HG02840 (cell line): Measurements from ENCODE around the gene IFT25.
"Not testable (repeated sequence)": the region's sequence is repeated elsewhere in the genome, so short reads cannot be mapped to it uniquely, and the experiment has no call there.

Experiments
- ATAC-seq: cut with Tn5 transposase; IDR thresholded peaks from one replicate; pipeline ENCODE4 v1.9.1; 2021; ENCODE audit warnings: mild to moderate bottlenecking, moderate library complexity, moderate number of reproducible peaks; ENCODE audit not compliant: unreplicated experiment, low FRiP score

Gene IFT25

GRCh38 chr1:53945433-53946251 lies at the start of gene IFT25:
IFT25 (minus strand) TSS chr1:53945699; CDS start chr1:53940082, 5,617 bp downstream.
- ATAC-seq, result peak; percentile 66

DNA sequence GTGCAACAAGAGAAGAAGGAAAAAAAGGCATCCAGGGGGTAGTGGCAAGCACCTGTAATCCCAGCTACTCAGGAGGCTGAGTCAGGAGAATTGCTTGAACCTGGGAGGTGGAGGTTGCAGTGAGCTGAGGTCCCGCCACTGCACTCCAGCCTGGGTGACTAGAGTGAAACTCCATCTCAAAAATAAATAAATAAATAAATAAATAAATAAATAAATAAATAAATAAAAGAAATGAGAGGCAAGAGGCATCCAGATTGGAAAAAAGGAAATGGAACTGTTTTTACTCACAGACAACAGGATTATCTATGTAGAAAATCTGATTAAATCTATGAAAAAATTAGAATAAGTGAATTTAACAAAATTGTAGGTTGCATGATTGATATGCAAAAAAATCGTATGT lies 49.0 kb upstream of the IFT25 start:
- ATAC-seq, result not testable (repeated sequence)

DNA sequence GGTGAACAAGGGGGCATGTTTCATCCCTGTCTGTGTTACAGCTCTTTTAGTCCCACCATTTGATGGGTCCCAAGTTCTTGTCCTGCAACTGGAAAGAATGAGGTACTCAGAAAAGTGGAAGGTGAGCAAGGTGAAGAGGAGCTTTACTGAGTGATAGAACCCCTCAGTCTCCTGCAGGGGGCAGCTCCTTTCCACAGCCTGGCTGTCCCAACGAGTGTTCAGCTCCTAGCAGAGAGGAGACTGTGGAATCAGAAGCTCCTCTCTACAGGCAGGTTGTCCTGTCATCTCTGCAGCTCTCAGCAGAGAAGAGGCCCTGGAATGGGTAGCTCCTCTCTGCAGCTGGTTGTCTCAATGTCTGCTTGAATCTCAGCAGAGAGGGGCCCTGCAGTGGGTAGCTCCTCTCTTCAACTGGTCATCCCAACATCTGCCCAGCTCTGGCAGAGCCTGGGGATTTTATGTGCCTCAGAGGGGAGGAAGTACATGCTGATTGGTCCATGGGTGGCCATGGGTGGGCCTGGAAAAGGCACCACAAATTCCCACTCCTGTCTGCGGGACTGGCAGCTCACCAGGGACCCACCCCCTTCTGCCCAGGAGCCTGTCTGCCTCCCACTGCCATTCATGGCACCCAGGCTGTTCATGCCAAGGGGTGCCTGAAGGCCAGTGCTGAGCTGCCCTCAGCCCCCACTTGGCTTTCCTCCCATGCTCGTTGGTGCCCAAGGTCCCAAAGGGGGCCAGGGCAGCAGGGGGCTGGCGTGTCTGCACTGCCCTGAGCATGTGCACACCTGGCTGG lies 46.8 kb upstream of the IFT25 start:
- ATAC-seq, result no peak

- ATAC-seq, result no peak
Observed at GRCh38 chr1:53987880-53988279, 42.4 kb upstream of the IFT25 start.

DNA sequence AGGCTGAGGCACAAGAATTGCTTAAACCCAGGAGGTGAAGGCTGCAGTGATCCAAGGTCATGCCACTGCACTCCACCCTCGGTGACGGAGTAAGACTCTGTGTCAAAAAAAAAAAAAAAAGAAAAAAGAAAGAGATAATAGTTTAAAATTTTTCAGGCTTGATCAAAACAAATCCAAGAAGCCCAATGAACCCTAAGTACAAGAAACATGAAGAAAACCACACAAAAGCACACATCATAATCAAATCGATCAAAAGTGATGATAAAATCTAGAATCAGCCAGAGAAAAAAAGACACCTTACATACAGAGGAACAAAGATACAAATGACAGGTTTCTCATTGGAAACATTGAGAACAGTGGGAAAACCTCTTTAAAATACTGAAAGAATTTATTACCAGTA lies 41.0 kb upstream of the IFT25 start:
- ATAC-seq, result no peak

DNA sequence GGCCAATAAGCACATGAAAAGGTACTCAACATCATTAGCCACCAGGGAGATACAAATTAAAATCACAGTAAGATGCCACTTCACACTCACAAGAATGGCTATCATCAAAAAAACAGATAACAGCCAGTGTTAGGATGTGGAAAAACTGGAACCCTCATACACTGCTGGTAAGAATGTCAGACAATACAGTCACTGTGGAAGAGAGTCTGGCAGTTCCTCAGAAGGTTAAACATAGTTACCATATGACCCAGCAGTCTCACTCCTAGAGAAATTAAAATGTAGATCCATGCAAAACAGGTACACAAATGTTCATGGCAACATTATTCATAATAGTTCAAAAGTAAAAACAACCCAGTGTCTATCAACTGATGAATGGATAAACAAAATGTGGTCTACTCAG lies 39.2 kb upstream of the IFT25 start:
- ATAC-seq, result no peak

DNA sequence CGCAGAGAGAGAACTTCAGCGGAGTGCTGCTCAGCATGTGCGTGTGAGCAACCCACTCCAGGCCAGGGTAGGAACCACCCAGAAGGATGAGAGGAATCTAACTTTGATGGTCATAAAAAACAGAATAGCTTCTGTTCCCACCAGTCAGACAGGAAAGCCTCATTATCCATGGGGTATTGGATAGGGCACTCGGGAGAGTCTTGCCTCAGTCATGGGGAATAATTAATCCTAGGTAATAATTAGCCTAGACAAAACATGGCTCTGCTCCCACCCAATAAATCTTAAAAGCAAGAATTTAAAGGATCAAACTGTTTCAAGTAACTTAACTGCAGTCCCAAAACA lies 37.2 kb upstream of the IFT25 start:
- ATAC-seq, result no peak

DNA sequence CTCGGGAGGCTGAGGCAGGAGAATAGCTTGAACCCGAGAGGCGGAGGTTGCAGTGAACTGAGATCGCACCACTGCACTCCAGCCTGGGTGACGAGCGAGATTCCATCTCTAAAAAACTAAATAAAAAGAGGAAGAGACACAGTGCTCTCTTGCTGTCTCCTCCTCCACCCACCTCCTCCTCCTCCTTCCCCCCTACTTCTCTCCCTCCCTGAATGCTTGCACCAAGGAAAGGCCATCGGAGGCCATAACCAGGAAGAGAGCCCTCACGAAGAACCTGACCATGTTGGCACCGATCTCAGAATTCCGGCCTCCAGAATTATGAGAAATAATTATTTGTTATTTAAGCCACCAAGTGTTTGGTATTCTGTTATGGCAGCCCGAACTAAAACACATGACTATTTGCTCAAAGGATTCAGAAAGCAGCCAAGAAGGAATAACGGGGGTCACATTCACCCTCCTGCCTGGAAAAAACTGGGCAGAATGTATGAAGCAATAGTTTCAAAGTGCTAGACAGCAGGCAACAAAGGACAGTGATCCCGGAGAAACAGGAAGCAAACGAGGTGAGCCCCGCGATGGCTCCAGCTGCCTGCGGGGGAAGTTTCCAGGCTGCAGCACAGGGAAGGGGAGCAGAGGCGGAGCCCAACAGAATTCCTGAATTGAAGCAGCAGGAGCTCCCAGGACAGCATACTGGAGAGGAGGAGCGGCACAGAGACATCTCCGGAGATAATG lies 36.7 kb upstream of the IFT25 start:
- ATAC-seq, result no peak

DNA sequence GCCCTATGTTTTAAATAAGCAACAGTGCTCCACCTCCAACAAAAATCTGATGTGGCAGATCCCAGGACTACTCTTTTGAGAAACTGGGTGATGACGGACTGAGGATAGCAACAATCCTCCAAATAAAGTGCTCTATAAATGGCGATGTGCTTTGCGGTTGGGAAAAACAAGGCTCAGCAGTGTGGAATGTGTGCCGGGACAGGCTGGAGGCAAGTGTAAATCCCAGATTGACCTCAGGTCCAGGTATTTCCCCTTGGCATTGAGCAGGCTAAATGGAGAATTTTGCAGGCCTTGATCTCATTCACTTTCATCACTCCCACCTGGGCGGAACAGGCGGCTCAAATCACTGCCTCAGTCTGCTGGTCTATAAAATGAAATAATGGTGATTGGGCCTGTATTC lies 35.7 kb upstream of the IFT25 start:
- ATAC-seq, result no peak

- no peak for ATAC-seq
Observed at GRCh38 chr1:53979712-53980450, 34.4 kb upstream of the IFT25 start.

DNA sequence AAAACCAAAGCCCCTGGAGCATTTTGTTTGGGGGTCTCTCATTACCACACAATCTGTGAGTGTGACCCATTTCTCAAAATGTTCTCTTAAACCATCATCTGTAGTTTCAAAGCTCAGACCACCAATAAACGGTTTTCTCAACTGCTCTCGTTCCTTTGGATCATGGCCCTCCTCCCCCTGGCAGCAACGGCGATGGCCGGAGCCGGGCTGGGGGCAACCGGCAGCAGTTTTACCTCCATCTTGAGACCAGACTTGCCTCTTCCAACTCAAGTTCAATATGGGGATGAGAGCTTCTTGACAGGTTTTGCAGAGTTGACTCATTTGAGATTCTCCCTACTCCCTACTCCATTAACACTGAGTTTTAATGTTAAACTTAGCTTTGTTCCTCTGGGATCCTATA lies 30.4 kb upstream of the IFT25 start:
- no peak for ATAC-seq

DNA sequence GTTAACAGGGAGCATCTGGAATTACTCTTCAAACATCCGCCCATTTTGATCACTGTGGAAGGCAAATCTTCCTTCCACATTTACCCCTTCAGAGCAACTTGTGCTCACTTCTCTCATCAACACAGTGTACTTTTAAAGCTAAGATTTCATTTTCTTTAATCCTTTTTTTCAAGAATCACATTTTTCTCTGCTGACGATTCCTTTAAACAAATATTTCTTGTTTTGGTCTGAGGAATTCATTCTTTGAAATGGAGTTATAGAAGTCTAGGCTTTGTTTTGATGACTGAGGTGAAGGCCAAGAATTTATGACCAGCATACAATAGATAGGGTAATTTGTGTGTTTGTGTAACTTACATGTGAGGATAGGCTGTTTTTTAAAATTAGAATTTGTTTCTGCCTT lies 26.2 kb upstream of the IFT25 start:
- no peak for ATAC-seq

- not testable (repeated sequence) for ATAC-seq
Observed at GRCh38 chr1:53969323-53969722, 23.8 kb upstream of the IFT25 start.

GRCh38 chr1:53968125-53968513 lies 22.6 kb upstream of the IFT25 start:
- ATAC-seq, result no peak

- no peak for ATAC-seq
Observed at GRCh38 chr1:53967409-53968124, 22.1 kb upstream of the IFT25 start.

- ATAC-seq, result no peak
Observed at GRCh38 chr1:53966794-53967193, 21.3 kb upstream of the IFT25 start.

DNA sequence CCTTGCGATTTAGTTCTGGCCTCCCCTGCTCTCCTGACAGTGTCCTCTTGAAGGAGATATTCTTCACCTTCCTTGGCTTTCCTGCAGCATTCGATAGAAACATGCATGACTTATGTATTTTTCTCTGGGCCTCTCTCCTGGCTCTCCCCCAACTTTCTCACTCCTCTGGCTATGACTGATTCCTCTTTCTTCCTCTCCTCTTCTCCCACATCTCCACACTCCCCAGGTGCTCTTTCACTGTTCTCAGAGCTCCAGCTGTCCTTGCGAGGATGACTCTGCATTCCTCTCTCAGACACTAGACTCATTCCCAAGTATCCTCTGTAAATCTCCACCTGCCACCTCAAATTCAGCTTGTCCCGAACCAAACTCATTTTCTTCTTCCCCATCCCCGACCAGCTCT lies 18.6 kb upstream of the IFT25 start:
- no peak for ATAC-seq

- ATAC-seq, result no peak
Observed at GRCh38 chr1:53963460-53963859, 18.0 kb upstream of the IFT25 start.

GRCh38 chr1:53962395-53962794 lies 16.9 kb upstream of the IFT25 start:
- ATAC-seq, result no peak

GRCh38 chr1:53959664-53960250 lies 14.3 kb upstream of the IFT25 start:
- no peak for ATAC-seq
